HL-60 (cell line): ENCODE data around the gene NCKIPSD.

Source experiments
- DNase-seq, 2 experiments: peaks; one replicate each; pipeline ENCODE4 v3.0.0-alpha.2; 2010 to 2020; ENCODE audit warnings: low read depth in 1 of 2, low spot score in 1 of 2
- H3K27ac ChIP-seq: fragments of 250-450 bp; sonication (Bioruptor Pico); replicated peaks from 2 replicates; pipeline ENCODE4 v1.5.1; 2020; ENCODE audit warnings: mild to moderate bottlenecking, moderate library complexity
- H3K27me3 ChIP-seq: fragments of 250-450 bp; sonication (Bioruptor Pico); 2 replicates; pipeline ENCODE4 v1.5.1; 2021; ENCODE audit warnings: mild to moderate bottlenecking, moderate library complexity; ENCODE audit not compliant: insufficient read depth, poor library complexity, severe bottlenecking
- H3K4me3 ChIP-seq: replicated peaks from 2 replicates; pipeline ENCODE4 v1.5.1; 2011; ENCODE audit warnings: mild to moderate bottlenecking, control low read depth, low read length; ENCODE audit not compliant: insufficient read depth
- GABPA ChIP-seq: IDR thresholded peaks from 2 replicates; pipeline ENCODE4 v1.6.1; 2012; ENCODE audit warnings: low read depth
- POLR2AphosphoS5 ChIP-seq: IDR thresholded peaks from 2 replicates; pipeline ENCODE4 v1.6.1; 2012; ENCODE audit warnings: low read depth
- SPI1 ChIP-seq: IDR thresholded peaks from 2 replicates; pipeline ENCODE4 v1.6.1; 2012; ENCODE audit warnings: low read depth, mild to moderate bottlenecking, borderline replicate concordance
- TF ChIP-seq, protein P1 (sequence below): IDR thresholded peaks from one replicate; pipeline ENCODE4 v1.5.1; 2011; ENCODE audit warnings: low read length, control low read depth, inconsistent platforms; ENCODE audit not compliant: insufficient read depth
- TF ChIP-seq, protein P2 (sequence below): IDR thresholded peaks from 2 replicates; pipeline ENCODE4 v1.6.1; 2012; ENCODE audit warnings: low read depth; ENCODE audit not compliant: insufficient replicate concordance

NCKIPSD gene

DNA sequence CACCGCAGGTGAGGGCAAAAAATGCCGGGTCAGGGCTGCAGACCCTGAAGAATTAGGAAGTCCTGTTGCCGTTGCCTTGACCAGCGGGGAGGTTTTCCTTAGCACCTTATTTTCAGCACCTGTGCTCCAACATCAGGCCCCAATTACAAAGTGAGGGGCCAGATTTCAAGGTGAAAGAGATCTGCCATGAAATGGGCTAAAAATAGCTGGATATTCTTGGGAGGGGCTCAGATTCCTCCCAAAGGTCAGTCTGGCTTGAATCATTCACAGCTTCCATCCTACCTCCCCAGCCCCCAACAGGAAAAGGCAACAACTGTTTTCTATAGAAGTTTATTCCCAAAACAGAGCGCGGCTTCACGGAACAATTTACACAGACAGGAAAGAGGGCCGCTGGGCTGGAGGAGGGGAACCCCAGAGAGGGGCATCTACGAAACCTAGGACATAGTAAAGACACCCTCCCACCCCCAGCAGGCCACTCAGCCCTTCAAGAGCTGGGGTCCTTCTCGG is 49.5 kb downstream of the NCKIPSD start:
- Histone ChIP-seq H3K27ac (peak overlapping the region; percentile 64), H3K4me3 (peak overlapping the region; percentile 88), H3K27me3 (no peaks in the 10 kb centered on the region)
- no peak for DNase-seq
- no peak for TF ChIP-seq GABPA
- TF ChIP-seq, protein P1, sequence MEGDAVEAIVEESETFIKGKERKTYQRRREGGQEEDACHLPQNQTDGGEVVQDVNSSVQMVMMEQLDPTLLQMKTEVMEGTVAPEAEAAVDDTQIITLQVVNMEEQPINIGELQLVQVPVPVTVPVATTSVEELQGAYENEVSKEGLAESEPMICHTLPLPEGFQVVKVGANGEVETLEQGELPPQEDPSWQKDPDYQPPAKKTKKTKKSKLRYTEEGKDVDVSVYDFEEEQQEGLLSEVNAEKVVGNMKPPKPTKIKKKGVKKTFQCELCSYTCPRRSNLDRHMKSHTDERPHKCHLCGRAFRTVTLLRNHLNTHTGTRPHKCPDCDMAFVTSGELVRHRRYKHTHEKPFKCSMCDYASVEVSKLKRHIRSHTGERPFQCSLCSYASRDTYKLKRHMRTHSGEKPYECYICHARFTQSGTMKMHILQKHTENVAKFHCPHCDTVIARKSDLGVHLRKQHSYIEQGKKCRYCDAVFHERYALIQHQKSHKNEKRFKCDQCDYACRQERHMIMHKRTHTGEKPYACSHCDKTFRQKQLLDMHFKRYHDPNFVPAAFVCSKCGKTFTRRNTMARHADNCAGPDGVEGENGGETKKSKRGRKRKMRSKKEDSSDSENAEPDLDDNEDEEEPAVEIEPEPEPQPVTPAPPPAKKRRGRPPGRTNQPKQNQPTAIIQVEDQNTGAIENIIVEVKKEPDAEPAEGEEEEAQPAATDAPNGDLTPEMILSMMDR, result no peak
- TF ChIP-seq, protein P2, sequence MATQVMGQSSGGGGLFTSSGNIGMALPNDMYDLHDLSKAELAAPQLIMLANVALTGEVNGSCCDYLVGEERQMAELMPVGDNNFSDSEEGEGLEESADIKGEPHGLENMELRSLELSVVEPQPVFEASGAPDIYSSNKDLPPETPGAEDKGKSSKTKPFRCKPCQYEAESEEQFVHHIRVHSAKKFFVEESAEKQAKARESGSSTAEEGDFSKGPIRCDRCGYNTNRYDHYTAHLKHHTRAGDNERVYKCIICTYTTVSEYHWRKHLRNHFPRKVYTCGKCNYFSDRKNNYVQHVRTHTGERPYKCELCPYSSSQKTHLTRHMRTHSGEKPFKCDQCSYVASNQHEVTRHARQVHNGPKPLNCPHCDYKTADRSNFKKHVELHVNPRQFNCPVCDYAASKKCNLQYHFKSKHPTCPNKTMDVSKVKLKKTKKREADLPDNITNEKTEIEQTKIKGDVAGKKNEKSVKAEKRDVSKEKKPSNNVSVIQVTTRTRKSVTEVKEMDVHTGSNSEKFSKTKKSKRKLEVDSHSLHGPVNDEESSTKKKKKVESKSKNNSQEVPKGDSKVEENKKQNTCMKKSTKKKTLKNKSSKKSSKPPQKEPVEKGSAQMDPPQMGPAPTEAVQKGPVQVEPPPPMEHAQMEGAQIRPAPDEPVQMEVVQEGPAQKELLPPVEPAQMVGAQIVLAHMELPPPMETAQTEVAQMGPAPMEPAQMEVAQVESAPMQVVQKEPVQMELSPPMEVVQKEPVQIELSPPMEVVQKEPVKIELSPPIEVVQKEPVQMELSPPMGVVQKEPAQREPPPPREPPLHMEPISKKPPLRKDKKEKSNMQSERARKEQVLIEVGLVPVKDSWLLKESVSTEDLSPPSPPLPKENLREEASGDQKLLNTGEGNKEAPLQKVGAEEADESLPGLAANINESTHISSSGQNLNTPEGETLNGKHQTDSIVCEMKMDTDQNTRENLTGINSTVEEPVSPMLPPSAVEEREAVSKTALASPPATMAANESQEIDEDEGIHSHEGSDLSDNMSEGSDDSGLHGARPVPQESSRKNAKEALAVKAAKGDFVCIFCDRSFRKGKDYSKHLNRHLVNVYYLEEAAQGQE, result no peak
- no peak for TF ChIP-seq SPI1
- no peak for TF ChIP-seq POLR2AphosphoS5

DNA sequence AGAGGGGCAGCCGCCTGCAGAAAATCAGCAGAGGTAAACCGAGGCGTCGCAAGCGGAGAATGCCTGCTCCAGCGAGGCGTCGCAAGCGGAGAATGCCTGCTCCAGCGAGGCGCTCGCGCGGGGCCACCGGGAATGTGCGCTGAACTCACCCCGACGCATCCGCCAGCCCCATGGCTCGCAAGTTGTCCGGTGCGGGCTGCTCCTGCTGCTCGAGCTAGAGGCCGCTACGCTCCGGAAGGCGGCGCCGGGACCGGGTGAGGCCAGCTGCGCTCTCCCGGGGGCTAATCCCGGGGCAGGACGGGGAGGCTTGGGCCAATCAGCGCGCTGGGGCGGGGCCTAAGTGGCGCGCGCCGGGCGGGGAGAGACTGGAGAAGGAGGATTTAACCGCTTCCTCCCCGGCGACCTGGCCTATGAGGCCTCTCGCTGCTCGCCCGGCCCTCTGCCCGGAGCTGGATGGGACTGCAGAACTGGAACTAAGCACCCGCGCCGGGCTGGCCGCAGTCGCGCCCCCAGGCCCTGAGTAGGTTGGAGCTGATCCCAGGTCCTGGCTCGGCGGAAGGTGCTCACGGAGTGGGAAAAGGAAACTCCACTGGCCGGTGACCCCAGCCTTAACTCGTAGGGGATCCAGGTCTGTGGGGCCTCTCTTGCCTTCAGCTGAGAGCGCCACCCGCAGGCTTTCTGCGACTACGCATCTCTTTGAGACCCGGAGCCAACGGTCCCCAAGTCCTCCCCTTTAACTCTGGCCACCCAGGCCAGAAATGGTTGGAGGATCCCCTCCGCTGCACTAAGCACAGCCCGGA is 50.3 kb downstream of the NCKIPSD start, which contains the start of gene SLC26A6:
Gene SLC26A6, minus strand, starts transcription at position 240 of the 800 bp plus-strand sequence. Its CDS starts 68 bp downstream, at position 172.
- Histone ChIP-seq H3K27me3 (no peaks in the 10 kb centered on the region), H3K4me3 (peak within 1 kb of the TSS; percentile 88), H3K27ac (peak within 1 kb of the TSS; percentile 64)
- DNase-seq, result peak; percentile 93 to 98
- TF ChIP-seq, protein P2, result peak; percentile 40
- TF ChIP-seq GABPA (no peak), POLR2AphosphoS5 (peak; percentile 54; the same call in 1 of the 2 replicates), SPI1 (peak; percentile 25; the same call in 1 of the 2 replicates)
- TF ChIP-seq, protein P1, result peak; percentile 75

DNA sequence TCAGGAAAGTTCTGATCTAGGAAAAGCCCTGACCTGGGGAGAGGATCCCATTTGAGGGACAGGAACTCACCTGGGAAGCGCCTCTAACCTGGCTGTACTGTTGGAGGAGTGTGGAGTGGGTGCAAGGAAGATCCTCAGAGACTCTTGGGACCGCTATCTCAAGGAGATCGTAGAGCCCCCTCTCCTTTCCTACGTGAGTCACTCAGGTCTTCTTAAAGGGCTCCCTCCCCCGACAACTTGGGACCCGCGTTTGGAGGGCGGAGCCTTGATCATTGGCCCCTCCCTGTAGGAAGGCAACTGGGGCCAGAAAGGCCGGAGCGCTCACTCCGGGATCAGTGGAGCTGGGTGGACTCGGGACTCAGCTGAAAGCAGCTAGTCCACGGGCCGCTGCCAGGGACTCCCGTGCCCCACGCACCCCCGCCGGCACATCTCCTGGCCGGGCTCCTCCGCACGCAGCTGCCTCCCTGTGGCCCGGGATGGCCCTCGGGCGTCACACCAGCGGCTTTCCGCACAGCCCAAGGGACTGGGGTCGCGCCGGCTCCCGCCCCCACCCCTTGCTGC is 51.0 kb downstream of the NCKIPSD start:
- peak; percentile 29 to 39 for DNase-seq
- H3K27ac ChIP-seq, result peak overlapping the region; percentile 64
- no peak for TF ChIP-seq GABPA
- TF ChIP-seq, protein P2, result no peak
- no peak for TF ChIP-seq POLR2AphosphoS5
- TF ChIP-seq SPI1, result no peak
- TF ChIP-seq, protein P1, result no peak

More for the DNA sequence above, 51.0 kb downstream of the NCKIPSD start:
- no peaks in the 10 kb centered on the region for H3K27me3 ChIP-seq
- peak overlapping the region; percentile 88 for H3K4me3 ChIP-seq
